HG02852 (cell line): ENCODE results near the gene ZNF3.

Experiments used
- ATAC-seq: cut with Tn5 transposase; IDR thresholded peaks from one replicate; pipeline ENCODE4 v1.9.1; 2021; ENCODE audit warnings: mild to moderate bottlenecking, moderate library complexity; ENCODE audit not compliant: unreplicated experiment

The ZNF3 gene

GRCh38 chr7:100089458-100090196 is 8.1 kb upstream of the ZNF3 start:
- ATAC-seq, result no peak

GRCh38 chr7:100088621-100089457 is 7.3 kb upstream of the ZNF3 start, which contains the start of gene COPS6:
Gene COPS6, plus strand, starts transcription at chr7:100088969. Its CDS starts 22 bp downstream, at chr7:100088991.
- ATAC-seq, result peak; percentile 63

- peak; percentile 18 for ATAC-seq
These were observed 6.6 kb upstream of the ZNF3 start for GRCh38 chr7:100088095-100088620.

- no peak for ATAC-seq
These were observed 5.7 kb upstream of the ZNF3 start for GRCh38 chr7:100087055-100087750.

- no peak for ATAC-seq
These were observed 4.0 kb upstream of the ZNF3 start for GRCh38 chr7:100085515-100085914.

GRCh38 chr7:100082978-100083377 is 1.5 kb upstream of the ZNF3 start:
- no peak for ATAC-seq

- peak; percentile 19 for ATAC-seq
These were observed 502 bp downstream of the ZNF3 start for GRCh38 chr7:100080907-100081534.

- ATAC-seq, result no peak
These were observed 2.4 kb downstream of the ZNF3 start for GRCh38 chr7:100079024-100079560.

GRCh38 chr7:100077205-100077604 is 4.3 kb downstream of the ZNF3 start:
- ATAC-seq, result no peak

- ATAC-seq, result no peak
These were observed 6.1 kb downstream of the ZNF3 start for GRCh38 chr7:100075418-100075817.

- no peak for ATAC-seq
These were observed 6.7 kb downstream of the ZNF3 start for GRCh38 chr7:100074841-100075240.

GRCh38 chr7:100072462-100072861 is 9.1 kb downstream of the ZNF3 start:
- ATAC-seq, result no peak

GRCh38 chr7:100071018-100071723 is 10.4 kb downstream of the ZNF3 start:
- ATAC-seq, result no peak

GRCh38 chr7:100069991-100070390 is 11.5 kb downstream of the ZNF3 start:
- no peak for ATAC-seq

GRCh38 chr7:100066953-100067352 is 14.6 kb downstream of the ZNF3 start:
- no peak for ATAC-seq

GRCh38 chr7:100065452-100066186 is 15.9 kb downstream of the ZNF3 start:
- no peak for ATAC-seq

- ATAC-seq, result no peak
These were observed 17.4 kb downstream of the ZNF3 start for GRCh38 chr7:100064162-100064561.

- no peak for ATAC-seq
These were observed 18.1 kb downstream of the ZNF3 start for GRCh38 chr7:100063376-100063775.

GRCh38 chr7:100061518-100062193 is 19.9 kb downstream of the ZNF3 start:
- no peak for ATAC-seq
